Measurements from ENCODE around the gene VSTM2L.

Gene VSTM2L

GRCh38 chr20:37971561-37972127 lies 68.7 kb downstream of the VSTM2L start:
- no peak for DNase-seq

GRCh38 chr20:37972256-37973058 lies 69.5 kb downstream of the VSTM2L start:
- no peak for DNase-seq

- DNase-seq, result no peak
Measured at GRCh38 chr20:37973059-37973910, 70.4 kb downstream of the VSTM2L start.

GRCh38 chr20:37976887-37977286 lies 74.0 kb downstream of the VSTM2L start:
- peak; percentile 41 for DNase-seq

GRCh38 chr20:37977338-37977737 lies 74.4 kb downstream of the VSTM2L start:
- DNase-seq, result no peak

GRCh38 chr20:37977786-37978185 lies 74.9 kb downstream of the VSTM2L start:
- DNase-seq, result no peak

GRCh38 chr20:37979021-37979985 lies 76.4 kb downstream of the VSTM2L start:
- DNase-seq, result no peak

- DNase-seq, result no peak
Measured at GRCh38 chr20:37980383-37980782, 77.5 kb downstream of the VSTM2L start.

- DNase-seq, result no peak
Measured at GRCh38 chr20:37980876-37981275, 77.9 kb downstream of the VSTM2L start.

GRCh38 chr20:37981568-37981967 lies 78.6 kb downstream of the VSTM2L start:
- DNase-seq, result no peak

GRCh38 chr20:37983286-37983685 lies 80.4 kb downstream of the VSTM2L start:
- DNase-seq, result no peak

GRCh38 chr20:37984018-37984785 lies 81.3 kb downstream of the VSTM2L start:
- DNase-seq, result peak; percentile 36

GRCh38 chr20:37986044-37986858 lies 83.3 kb downstream of the VSTM2L start:
- DNase-seq, result no peak

- peak; percentile 3 for DNase-seq
Measured at GRCh38 chr20:37986873-37987601, 84.1 kb downstream of the VSTM2L start.

- DNase-seq, result no peak
Measured at GRCh38 chr20:37987602-37988290, 84.8 kb downstream of the VSTM2L start.

GRCh38 chr20:37988306-37988954 lies 85.5 kb downstream of the VSTM2L start:
- no peak for DNase-seq

- DNase-seq, result no peak
Measured at GRCh38 chr20:37989601-37990295, 86.8 kb downstream of the VSTM2L start.

GRCh38 chr20:37990571-37991151 lies 87.7 kb downstream of the VSTM2L start:
- no peak for DNase-seq

Measured in NCI-H1436 (cell line).